GM23338 (cell line): ENCODE measurements around the gene PIK3R3. TPM values are rescaled to one million over a fixed set of nuclear protein-coding genes. Genes with fewer than 3 reads are reported as not detected.

Experiments used
- ATAC-seq: fragments of 200-7000 bp; cut with Tn5 transposase; 3 replicates; pipeline ENCODE4 v1.9.1; 2020
- DNase-seq: peaks from one replicate; pipeline ENCODE4 v3.0.0-alpha.2; 2015; ENCODE audit warnings: low spot score
- H2AFZ ChIP-seq: fragments of 200-600 bp; sonication (generic); 2 replicates; pipeline ENCODE4 v1.8.0; 2016; ENCODE audit warnings: antibody characterized with exemption, mild to moderate bottlenecking, moderate library complexity
- H3F3A ChIP-seq: fragments of 200-600 bp; sonication (generic); replicated peaks from 2 replicates; pipeline ENCODE4 v1.8.0; 2017; ENCODE audit warnings: antibody characterized with exemption, mixed run types, low read depth
- H3K27ac ChIP-seq: fragments of 200-600 bp; sonication (generic); 2 replicates; pipeline ENCODE4 v1.6.1; 2016; ENCODE audit warnings: low read depth
- H3K27me3 ChIP-seq: fragments of 200-600 bp; sonication (generic); 2 replicates; pipeline ENCODE4 v1.8.0; 2016; ENCODE audit warnings: mild to moderate bottlenecking, mixed run types, moderate library complexity; ENCODE audit not compliant: insufficient read depth
- H3K36me3 ChIP-seq: fragments of 200-600 bp; sonication (generic); 2 replicates; pipeline ENCODE4 v1.8.0; 2016; ENCODE audit warnings: mild to moderate bottlenecking; ENCODE audit not compliant: insufficient read depth
- H3K4me1 ChIP-seq: fragments of 200-600 bp; sonication (generic); 2 replicates; pipeline ENCODE4 v1.8.0; 2016; ENCODE audit warnings: mild to moderate bottlenecking, moderate library complexity; ENCODE audit not compliant: insufficient read depth
- H3K4me2 ChIP-seq: fragments of 200-600 bp; sonication (generic); 2 replicates; pipeline ENCODE4 v1.7.1; 2017; ENCODE audit warnings: mixed run types
- H3K4me3 ChIP-seq: fragments of 200-600 bp; sonication (generic); 2 replicates; pipeline ENCODE4 v1.6.1; 2016; ENCODE audit warnings: mixed run types
- H3K79me2 ChIP-seq: fragments of 200-600 bp; sonication (generic); replicated peaks from 2 replicates; pipeline ENCODE4 v1.8.0; 2017; ENCODE audit warnings: mild to moderate bottlenecking; ENCODE audit not compliant: insufficient read depth
- H3K9me2 ChIP-seq: fragments of 200-600 bp; sonication (generic); 2 replicates; pipeline ENCODE4 v1.8.0; 2017; ENCODE audit not compliant: insufficient read depth
- H4K20me1 ChIP-seq: fragments of 200-600 bp; sonication (generic); replicated peaks from 2 replicates; pipeline ENCODE4 v1.8.0; 2017; ENCODE audit warnings: mild to moderate bottlenecking; ENCODE audit not compliant: insufficient read depth
- H3K27ac Mint-ChIP-seq: 2 replicates; pipeline ENCODE4 v1.8.0; 2020; ENCODE audit warnings: inconsistent platforms, mild to moderate bottlenecking, moderate library complexity, mixed read lengths
- H3K27me3 Mint-ChIP-seq: 3 replicates; pipeline ENCODE4 v1.8.0; 2022; ENCODE audit warnings: low read depth, mild to moderate bottlenecking, moderate library complexity, mixed read lengths, inconsistent platforms; ENCODE audit not compliant: insufficient read depth, poor library complexity
- H3K36me3 Mint-ChIP-seq: 3 replicates; pipeline ENCODE4 v1.8.0; 2021; ENCODE audit warnings: low read depth, mild to moderate bottlenecking, inconsistent platforms, moderate library complexity, mixed read lengths
- H3K4me1 Mint-ChIP-seq: 3 replicates; pipeline ENCODE4 v1.8.0; 2020; ENCODE audit warnings: mild to moderate bottlenecking, inconsistent platforms, mixed read lengths
- H3K4me3 Mint-ChIP-seq: 3 replicates; pipeline ENCODE4 v1.8.0; 2021; ENCODE audit warnings: moderate library complexity, mild to moderate bottlenecking, inconsistent platforms, mixed read lengths
- H3K9me3 Mint-ChIP-seq: 3 replicates; pipeline ENCODE4 v1.8.0; 2020; ENCODE audit warnings: moderate library complexity, mild to moderate bottlenecking, inconsistent platforms, mixed read lengths
- CREB1 ChIP-seq: fragments of 250-450 bp; sonication (Bioruptor Pico); IDR thresholded peaks from 2 replicates; pipeline ENCODE4 v1.5.0; 2020; ENCODE audit warnings: low read depth, mild to moderate bottlenecking, moderate library complexity
- EZH2 ChIP-seq: fragments of 200-600 bp; sonication (generic); IDR thresholded peaks from one replicate; pipeline ENCODE4 v1.8.0; 2017; ENCODE audit warnings: antibody characterized with exemption, mild to moderate bottlenecking, low read depth; ENCODE audit not compliant: unreplicated experiment
- EZH2phosphoT487 ChIP-seq: fragments of 200-600 bp; sonication (generic); IDR thresholded peaks from one replicate; pipeline ENCODE4 v1.8.1; 2018; ENCODE audit warnings: antibody characterized with exemption; ENCODE audit not compliant: unreplicated experiment
- JUNB ChIP-seq: IDR thresholded peaks from one replicate; pipeline ENCODE4 v1.6.1; 2016; ENCODE audit warnings: antibody characterized with exemption; ENCODE audit not compliant: unreplicated experiment
- NANOG ChIP-seq: IDR thresholded peaks from 2 replicates; pipeline ENCODE4 v1.6.1; 2016; ENCODE audit warnings: antibody characterized with exemption, borderline replicate concordance
- POLR2AphosphoS5 ChIP-seq: IDR thresholded peaks from 2 replicates; pipeline ENCODE4 v1.6.1; 2016; ENCODE audit warnings: antibody characterized with exemption, low read depth
- STAT1 ChIP-seq: IDR thresholded peaks from one replicate; pipeline ENCODE4 v1.6.1; 2016; ENCODE audit warnings: antibody characterized with exemption; ENCODE audit not compliant: unreplicated experiment
- ZNF114 ChIP-seq: fragments of 250-450 bp; sonication (Bioruptor Pico); IDR thresholded peaks from 2 replicates; pipeline ENCODE4 v1.5.0; 2020; ENCODE audit warnings: mild to moderate bottlenecking, moderate library complexity
- ZNF331 ChIP-seq: fragments of 250-450 bp; sonication (Bioruptor Pico); IDR thresholded peaks from 2 replicates; pipeline ENCODE4 v1.5.0; 2020; ENCODE audit warnings: low read depth, mild to moderate bottlenecking, moderate library complexity
- polyA plus RNA-seq: library from polyadenylated mRNA; unstranded; fragments of >200 nt; fragmentation: Nextera tagmentation; extraction: Ambion mirVana; gene quantifications from 2 replicates; pipeline ENCODE4 v1.2.1, GENCODE V29; 2016
- total RNA-seq: library from RNA; depleted of rRNA; stranded (reverse); fragments of >200 nt; shearing (Covaris generic); gene quantifications from 2 replicates; pipeline ENCODE4 v1.2.3, GENCODE V29; 2014
- TF ChIP-seq, protein P1 (sequence below): fragments of 250-450 bp; sonication (Bioruptor Pico); IDR thresholded peaks from 2 replicates; pipeline ENCODE4 v1.5.0; 2020; ENCODE audit warnings: mild to moderate bottlenecking, moderate library complexity
- TF ChIP-seq, protein P2 (sequence below): IDR thresholded peaks from 2 replicates; pipeline ENCODE4 v1.6.1; 2016; ENCODE audit warnings: antibody characterized with exemption
- TF ChIP-seq, protein P3 (sequence below), 2 experiments: fragments of 200-600 bp in 1 of 2; sonication (generic) in 1 of 2; conservative IDR thresholded peaks; 2 replicates each; pipeline versions ENCODE4 v1.5.1 to v1.6.1; 2016 to 2017; ENCODE audit warnings: antibody characterized with exemption in 2 of 2, low read depth in 2 of 2, mild to moderate bottlenecking in 2 of 2, moderate library complexity in 1 of 2

The PIK3R3 gene
- total and polyA plus RNA-seq, 2 experiments from 2014 or later, result 7.5 to 8.6 TPM

DNA sequence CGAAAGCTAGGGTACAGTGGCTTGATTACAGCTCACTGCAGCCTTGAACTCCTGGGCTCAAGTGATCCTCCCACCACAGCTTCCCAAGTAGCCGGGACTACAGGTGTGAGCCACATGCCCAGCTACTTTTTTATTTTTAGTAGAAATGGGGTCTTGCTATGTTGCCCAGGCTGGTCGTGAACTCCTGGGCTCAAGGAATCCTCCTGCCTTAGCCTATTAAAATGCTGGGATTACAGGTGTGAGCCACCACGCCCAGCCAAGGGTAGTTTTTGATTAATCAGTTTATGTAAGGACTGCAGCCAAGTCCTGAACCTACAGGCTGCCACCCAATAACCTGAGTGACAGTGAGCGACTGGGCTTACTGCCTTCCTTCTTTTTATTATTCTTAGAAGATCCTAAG, 88.3 kb downstream of the PIK3R3 start:
- TF ChIP-seq POLR2AphosphoS5 (no peak), ZNF114 (CRISPR knock-in tag) (no peak), EZH2phosphoT487 (no peak), STAT1 (no peak), NANOG (no peak), CREB1 (CRISPR knock-in tag) (no peak), EZH2 (no peak), JUNB (no peak), ZNF331 (CRISPR knock-in tag) (no peak)
- TF ChIP-seq, protein P1, sequence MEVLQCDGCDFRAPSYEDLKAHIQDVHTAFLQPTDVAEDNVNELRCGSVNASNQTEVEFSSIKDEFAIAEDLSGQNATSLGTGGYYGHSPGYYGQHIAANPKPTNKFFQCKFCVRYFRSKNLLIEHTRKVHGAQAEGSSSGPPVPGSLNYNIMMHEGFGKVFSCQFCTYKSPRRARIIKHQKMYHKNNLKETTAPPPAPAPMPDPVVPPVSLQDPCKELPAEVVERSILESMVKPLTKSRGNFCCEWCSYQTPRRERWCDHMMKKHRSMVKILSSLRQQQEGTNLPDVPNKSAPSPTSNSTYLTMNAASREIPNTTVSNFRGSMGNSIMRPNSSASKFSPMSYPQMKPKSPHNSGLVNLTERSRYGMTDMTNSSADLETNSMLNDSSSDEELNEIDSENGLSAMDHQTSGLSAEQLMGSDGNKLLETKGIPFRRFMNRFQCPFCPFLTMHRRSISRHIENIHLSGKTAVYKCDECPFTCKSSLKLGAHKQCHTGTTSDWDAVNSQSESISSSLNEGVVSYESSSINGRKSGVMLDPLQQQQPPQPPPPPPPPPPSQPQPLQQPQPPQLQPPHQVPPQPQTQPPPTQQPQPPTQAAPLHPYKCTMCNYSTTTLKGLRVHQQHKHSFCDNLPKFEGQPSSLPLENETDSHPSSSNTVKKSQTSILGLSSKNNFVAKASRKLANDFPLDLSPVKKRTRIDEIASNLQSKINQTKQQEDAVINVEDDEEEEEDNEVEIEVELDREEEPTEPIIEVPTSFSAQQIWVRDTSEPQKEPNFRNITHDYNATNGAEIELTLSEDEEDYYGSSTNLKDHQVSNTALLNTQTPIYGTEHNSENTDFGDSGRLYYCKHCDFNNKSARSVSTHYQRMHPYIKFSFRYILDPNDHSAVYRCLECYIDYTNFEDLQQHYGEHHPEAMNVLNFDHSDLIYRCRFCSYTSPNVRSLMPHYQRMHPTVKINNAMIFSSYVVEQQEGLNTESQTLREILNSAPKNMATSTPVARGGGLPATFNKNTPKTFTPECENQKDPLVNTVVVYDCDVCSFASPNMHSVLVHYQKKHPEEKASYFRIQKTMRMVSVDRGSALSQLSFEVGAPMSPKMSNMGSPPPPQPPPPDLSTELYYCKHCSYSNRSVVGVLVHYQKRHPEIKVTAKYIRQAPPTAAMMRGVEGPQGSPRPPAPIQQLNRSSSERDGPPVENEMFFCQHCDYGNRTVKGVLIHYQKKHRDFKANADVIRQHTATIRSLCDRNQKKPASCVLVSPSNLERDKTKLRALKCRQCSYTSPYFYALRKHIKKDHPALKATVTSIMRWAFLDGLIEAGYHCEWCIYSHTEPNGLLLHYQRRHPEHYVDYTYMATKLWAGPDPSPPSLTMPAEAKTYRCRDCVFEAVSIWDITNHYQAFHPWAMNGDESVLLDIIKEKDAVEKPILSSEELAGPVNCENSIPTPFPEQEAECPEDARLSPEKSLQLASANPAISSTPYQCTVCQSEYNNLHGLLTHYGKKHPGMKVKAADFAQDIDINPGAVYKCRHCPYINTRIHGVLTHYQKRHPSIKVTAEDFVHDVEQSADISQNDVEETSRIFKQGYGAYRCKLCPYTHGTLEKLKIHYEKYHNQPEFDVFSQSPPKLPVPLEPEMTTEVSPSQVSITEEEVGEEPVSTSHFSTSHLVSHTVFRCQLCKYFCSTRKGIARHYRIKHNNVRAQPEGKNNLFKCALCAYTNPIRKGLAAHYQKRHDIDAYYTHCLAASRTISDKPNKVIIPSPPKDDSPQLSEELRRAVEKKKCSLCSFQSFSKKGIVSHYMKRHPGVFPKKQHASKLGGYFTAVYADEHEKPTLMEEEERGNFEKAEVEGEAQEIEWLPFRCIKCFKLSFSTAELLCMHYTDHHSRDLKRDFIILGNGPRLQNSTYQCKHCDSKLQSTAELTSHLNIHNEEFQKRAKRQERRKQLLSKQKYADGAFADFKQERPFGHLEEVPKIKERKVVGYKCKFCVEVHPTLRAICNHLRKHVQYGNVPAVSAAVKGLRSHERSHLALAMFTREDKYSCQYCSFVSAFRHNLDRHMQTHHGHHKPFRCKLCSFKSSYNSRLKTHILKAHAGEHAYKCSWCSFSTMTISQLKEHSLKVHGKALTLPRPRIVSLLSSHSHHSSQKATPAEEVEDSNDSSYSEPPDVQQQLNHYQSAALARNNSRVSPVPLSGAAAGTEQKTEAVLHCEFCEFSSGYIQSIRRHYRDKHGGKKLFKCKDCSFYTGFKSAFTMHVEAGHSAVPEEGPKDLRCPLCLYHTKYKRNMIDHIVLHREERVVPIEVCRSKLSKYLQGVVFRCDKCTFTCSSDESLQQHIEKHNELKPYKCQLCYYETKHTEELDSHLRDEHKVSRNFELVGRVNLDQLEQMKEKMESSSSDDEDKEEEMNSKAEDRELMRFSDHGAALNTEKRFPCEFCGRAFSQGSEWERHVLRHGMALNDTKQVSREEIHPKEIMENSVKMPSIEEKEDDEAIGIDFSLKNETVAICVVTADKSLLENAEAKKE (CRISPR knock-in tag), result no peak
- TF ChIP-seq, protein P2, sequence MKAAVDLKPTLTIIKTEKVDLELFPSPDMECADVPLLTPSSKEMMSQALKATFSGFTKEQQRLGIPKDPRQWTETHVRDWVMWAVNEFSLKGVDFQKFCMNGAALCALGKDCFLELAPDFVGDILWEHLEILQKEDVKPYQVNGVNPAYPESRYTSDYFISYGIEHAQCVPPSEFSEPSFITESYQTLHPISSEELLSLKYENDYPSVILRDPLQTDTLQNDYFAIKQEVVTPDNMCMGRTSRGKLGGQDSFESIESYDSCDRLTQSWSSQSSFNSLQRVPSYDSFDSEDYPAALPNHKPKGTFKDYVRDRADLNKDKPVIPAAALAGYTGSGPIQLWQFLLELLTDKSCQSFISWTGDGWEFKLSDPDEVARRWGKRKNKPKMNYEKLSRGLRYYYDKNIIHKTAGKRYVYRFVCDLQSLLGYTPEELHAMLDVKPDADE, result no peak
- TF ChIP-seq, protein P3, sequence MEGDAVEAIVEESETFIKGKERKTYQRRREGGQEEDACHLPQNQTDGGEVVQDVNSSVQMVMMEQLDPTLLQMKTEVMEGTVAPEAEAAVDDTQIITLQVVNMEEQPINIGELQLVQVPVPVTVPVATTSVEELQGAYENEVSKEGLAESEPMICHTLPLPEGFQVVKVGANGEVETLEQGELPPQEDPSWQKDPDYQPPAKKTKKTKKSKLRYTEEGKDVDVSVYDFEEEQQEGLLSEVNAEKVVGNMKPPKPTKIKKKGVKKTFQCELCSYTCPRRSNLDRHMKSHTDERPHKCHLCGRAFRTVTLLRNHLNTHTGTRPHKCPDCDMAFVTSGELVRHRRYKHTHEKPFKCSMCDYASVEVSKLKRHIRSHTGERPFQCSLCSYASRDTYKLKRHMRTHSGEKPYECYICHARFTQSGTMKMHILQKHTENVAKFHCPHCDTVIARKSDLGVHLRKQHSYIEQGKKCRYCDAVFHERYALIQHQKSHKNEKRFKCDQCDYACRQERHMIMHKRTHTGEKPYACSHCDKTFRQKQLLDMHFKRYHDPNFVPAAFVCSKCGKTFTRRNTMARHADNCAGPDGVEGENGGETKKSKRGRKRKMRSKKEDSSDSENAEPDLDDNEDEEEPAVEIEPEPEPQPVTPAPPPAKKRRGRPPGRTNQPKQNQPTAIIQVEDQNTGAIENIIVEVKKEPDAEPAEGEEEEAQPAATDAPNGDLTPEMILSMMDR (conservative IDR thresholded peaks at IDR 0.05; ENCODE audit: low read depth in 2 of 2), result no peak

More for the DNA sequence above, 88.3 kb downstream of the PIK3R3 start:
- no peaks in the 10 kb centered on the region for H3K36me3 ChIP-seq
- H3K4me3 ChIP-seq, result no peak overlapping the region
- Mint-ChIP-seq H3K9me3 (no peaks in the 10 kb centered on the region), H3K27me3 (peaks cover 3% of the 10 kb centered on the region), H3K4me1 (peaks cover 15% of the 10 kb centered on the region; the same call in 2 of the 3 replicates), H3K36me3 (peaks cover 7% of the 10 kb centered on the region; the same call in 2 of the 3 replicates), H3K4me3 (no peak overlapping the region), H3K27ac (no peak overlapping the region)
- peaks cover 11% of the 10 kb centered on the region for H3K27me3 ChIP-seq
- 0 out of 2 replicates have a peak, but pooled peaks cover 4% of the 10 kb centered on the region for H4K20me1 ChIP-seq
- no peak overlapping the region for H2AFZ ChIP-seq
- H3K9me2 ChIP-seq, result no peaks in the 10 kb centered on the region
- DNase-seq (no peak), ATAC-seq (no peak; the same call in 2 of the 3 replicates)
- peaks cover 11% of the 10 kb centered on the region for H3K4me1 ChIP-seq
- no peak overlapping the region for H3K27ac ChIP-seq
- no peak overlapping the region for H3K4me2 ChIP-seq
- H3F3A ChIP-seq, result no peaks in the 10 kb centered on the region
- H3K79me2 ChIP-seq, result no peaks in the 10 kb centered on the region
